ENCODE results near the gene RNF186.

DNA sequence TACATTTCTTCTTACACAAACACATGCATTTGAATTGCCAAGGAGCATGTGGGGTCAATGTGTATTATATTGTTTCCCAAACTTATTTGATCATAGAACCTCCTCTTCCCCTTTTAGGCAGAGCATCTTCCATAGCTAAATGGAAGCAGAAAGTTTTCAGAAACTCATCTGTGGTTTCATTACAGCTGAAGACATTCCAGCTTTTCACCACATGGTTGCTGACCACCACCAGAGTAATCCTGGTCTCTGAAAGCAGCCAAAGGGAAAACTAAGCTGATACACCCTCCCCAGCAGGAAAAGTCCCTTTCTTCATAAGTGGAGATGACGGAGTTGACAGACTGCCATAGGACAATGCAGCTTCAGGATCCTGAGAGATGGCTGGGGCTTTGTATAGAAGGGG lies 37.0 kb upstream of the RNF186 start:
- TF ChIP-seq EZH2 (optimal IDR thresholded peaks at IDR 0.05; ENCODE audit: low read depth, low read length) (no peak), CTCF (IDR thresholded peaks at IDR 0.05; ENCODE audit: low read length) (no peak)
